Measurements from ENCODE around the gene CLCNKA. TPM values are rescaled to one million over a fixed set of nuclear protein-coding genes. Genes with fewer than 3 reads are reported as not detected.

The CLCNKA gene
- total and polyA plus RNA-seq, 2 experiments from 2014 or later, result 1.3 TPM

- no peak for DNase-seq (ENCODE audit: low spot score)
- Histone ChIP-seq H3K4me2 (no peak overlapping the region), H2AFZ (no peak overlapping the region), H3K27ac (no peak overlapping the region), H3K9me2 (replicated peaks; ENCODE audit: insufficient read depth) (no peaks in the 10 kb centered on the region), H4K20me1 (ENCODE audit: insufficient read depth, poor library complexity, severe bottlenecking) (no peaks in the 10 kb centered on the region), H3K79me2 (no peaks in the 10 kb centered on the region), H3K4me1 (ENCODE audit: insufficient read depth) (peaks cover 33% of the 10 kb centered on the region), H3K36me3 (replicated peaks; ENCODE audit: insufficient read depth, low read depth) (no peaks in the 10 kb centered on the region), H3K4me3 (no peak overlapping the region), H3K9me3 (ENCODE audit: low read depth) (no peaks in the 10 kb centered on the region), H3K27me3 (no peaks in the 10 kb centered on the region)
- 57% methylated on average over 8 of the region's 8 CpGs for WGBS (ENCODE audit: low lambda C conversion rate, missing lambda C conversion rate)
- no peak for TF ChIP-seq EZH2phosphoT487 (IDR thresholded peaks at IDR 0.05; ENCODE audit: low read depth, severe bottlenecking, unreplicated experiment)
- TF ChIP-seq CTCF (IDR thresholded peaks at IDR 0.05; ENCODE audit: poor library complexity), result no peak
- TF ChIP-seq EZH2 (IDR thresholded peaks at IDR 0.05; ENCODE audit: borderline replicate concordance), result no peak
Measured at GRCh38 chr1:16065269-16065576, 43.4 kb downstream of the CLCNKA start.

- no peak for TF ChIP-seq CTCF (IDR thresholded peaks at IDR 0.05; ENCODE audit: poor library complexity)
- 89% methylated on average over 4 of the region's 4 CpGs for WGBS (ENCODE audit: low lambda C conversion rate, missing lambda C conversion rate)
- no peaks in the 10 kb centered on the region for H3K36me3 ChIP-seq (replicated peaks; ENCODE audit: insufficient read depth, low read depth)
- H3K4me3 ChIP-seq, result no peak overlapping the region
- H3K4me2 ChIP-seq, result peak overlapping the region; percentile 51
- peak overlapping the region; percentile 87 for H3K27ac ChIP-seq
- H3K9me3 ChIP-seq (ENCODE audit: low read depth), result no peaks in the 10 kb centered on the region
- no peak overlapping the region for H2AFZ ChIP-seq
- H3K9me2 ChIP-seq (replicated peaks; ENCODE audit: insufficient read depth), result no peaks in the 10 kb centered on the region
- no peaks in the 10 kb centered on the region for H4K20me1 ChIP-seq (ENCODE audit: insufficient read depth, poor library complexity, severe bottlenecking)
- peaks cover 33% of the 10 kb centered on the region for H3K4me1 ChIP-seq (ENCODE audit: insufficient read depth)
- H3K27me3 ChIP-seq, result no peaks in the 10 kb centered on the region
- H3K79me2 ChIP-seq, result no peaks in the 10 kb centered on the region
- DNase-seq (ENCODE audit: low spot score), result no peak
Measured at GRCh38 chr1:16066245-16066644, 44.4 kb downstream of the CLCNKA start.

GRCh38 chr1:16067127-16067768 is 45.4 kb downstream of the CLCNKA start:
- Histone ChIP-seq H2AFZ (no peak overlapping the region), H3K27me3 (no peaks in the 10 kb centered on the region), H3K36me3 (replicated peaks; ENCODE audit: insufficient read depth, low read depth) (no peaks in the 10 kb centered on the region), H3K27ac (peak overlapping the region; percentile 87), H3K79me2 (no peaks in the 10 kb centered on the region), H3K4me1 (ENCODE audit: insufficient read depth) (peaks cover 33% of the 10 kb centered on the region), H4K20me1 (ENCODE audit: insufficient read depth, poor library complexity, severe bottlenecking) (no peaks in the 10 kb centered on the region), H3K9me3 (ENCODE audit: low read depth) (no peaks in the 10 kb centered on the region), H3K4me2 (peak overlapping the region; percentile 51), H3K4me3 (no peak overlapping the region), H3K9me2 (replicated peaks; ENCODE audit: insufficient read depth) (no peaks in the 10 kb centered on the region)
- peak; percentile 95 for DNase-seq (ENCODE audit: low spot score)
- TF ChIP-seq EZH2phosphoT487 (IDR thresholded peaks at IDR 0.05; ENCODE audit: low read depth, severe bottlenecking, unreplicated experiment) (no peak), EZH2 (IDR thresholded peaks at IDR 0.05; ENCODE audit: borderline replicate concordance) (no peak), CTCF (IDR thresholded peaks at IDR 0.05; ENCODE audit: poor library complexity) (no peak)
- 46% methylated on average over 6 of the region's 6 CpGs for WGBS (ENCODE audit: low lambda C conversion rate, missing lambda C conversion rate)

- H3K27ac ChIP-seq, result peak overlapping the region; percentile 83
- H3K36me3 ChIP-seq (replicated peaks; ENCODE audit: insufficient read depth, low read depth), result no peaks in the 10 kb centered on the region
- H3K4me3 ChIP-seq, result no peak overlapping the region
- H3K4me1 ChIP-seq (ENCODE audit: insufficient read depth), result peaks cover 33% of the 10 kb centered on the region
- DNase-seq (ENCODE audit: low spot score), result no peak
- WGBS (ENCODE audit: low lambda C conversion rate, missing lambda C conversion rate), result 84% methylated on average over 13 of the region's 13 CpGs
- H3K9me2 ChIP-seq (replicated peaks; ENCODE audit: insufficient read depth), result no peaks in the 10 kb centered on the region
- TF ChIP-seq EZH2phosphoT487 (IDR thresholded peaks at IDR 0.05; ENCODE audit: low read depth, severe bottlenecking, unreplicated experiment) (no peak), CTCF (IDR thresholded peaks at IDR 0.05; ENCODE audit: poor library complexity) (no peak), EZH2 (IDR thresholded peaks at IDR 0.05; ENCODE audit: borderline replicate concordance) (no peak)
- no peaks in the 10 kb centered on the region for H3K9me3 ChIP-seq (ENCODE audit: low read depth)
- no peaks in the 10 kb centered on the region for H4K20me1 ChIP-seq (ENCODE audit: insufficient read depth, poor library complexity, severe bottlenecking)
- peak overlapping the region; percentile 40 for H3K4me2 ChIP-seq
- H2AFZ ChIP-seq, result no peak overlapping the region
- no peaks in the 10 kb centered on the region for H3K27me3 ChIP-seq
- no peaks in the 10 kb centered on the region for H3K79me2 ChIP-seq
Measured at GRCh38 chr1:16067933-16068332, 46.1 kb downstream of the CLCNKA start.
